ENCODE measurements around the gene RABGGTA.
"Not testable (repeated sequence)": the region's sequence is repeated elsewhere in the genome, so short reads cannot be mapped to it uniquely, and the experiment has no call there.

Gene RABGGTA

DNA sequence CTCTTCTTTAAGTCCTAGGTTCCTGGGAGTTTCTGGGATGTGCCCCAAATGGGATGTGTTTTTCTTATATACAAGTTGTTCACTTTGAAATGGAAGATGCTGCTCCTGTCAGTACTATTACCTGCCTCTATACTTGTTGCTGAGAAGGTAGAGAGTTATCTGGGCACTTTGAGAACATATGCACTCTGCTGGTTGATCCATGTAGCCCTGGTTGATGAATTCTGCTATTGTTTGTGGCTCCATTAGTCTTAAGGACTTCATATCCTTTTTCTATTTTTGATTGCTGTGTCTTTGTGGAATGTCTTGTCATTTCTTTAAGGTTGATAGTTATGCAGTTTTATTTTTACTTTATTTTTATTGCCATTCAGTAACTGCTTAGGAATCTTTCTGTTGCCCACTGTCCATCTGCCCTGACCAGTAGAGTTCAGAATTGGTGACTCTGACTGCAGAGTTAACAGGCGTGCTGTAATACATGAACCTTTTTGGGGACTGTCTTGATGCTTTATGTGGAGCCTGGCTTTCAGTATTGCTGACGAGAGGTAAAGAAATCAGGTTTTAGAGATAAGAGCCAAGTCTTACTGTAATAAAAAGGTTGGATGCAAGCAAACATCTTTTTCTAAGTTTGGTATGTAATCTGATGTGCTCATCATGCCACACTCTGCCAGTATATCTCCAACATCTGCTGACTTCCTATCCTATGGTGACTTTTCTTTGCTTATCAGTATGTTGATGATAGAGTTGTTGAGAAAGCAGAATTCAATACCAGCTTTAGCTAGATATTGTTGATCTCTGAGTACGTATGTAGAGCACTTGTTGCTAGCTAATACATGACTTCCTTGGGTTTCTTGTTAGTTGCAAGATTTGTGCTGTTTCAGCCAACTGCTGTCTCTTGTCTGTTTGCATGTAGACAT is 37.0 kb downstream of the RABGGTA start:
- Histone ChIP-seq H3K4me1 (ENCODE audit: control insufficient read depth in 5 of 5, insufficient read depth in 5 of 5, low read length in 5 of 5) (peaks cover 8 to 44% (median 32%) of the 10 kb centered on the region in 5 donors), H3K9ac (ENCODE audit: low read length in 5 of 5) (no peak overlapping the region), H3K27ac (ENCODE audit: low read depth, low read length) (peak overlapping the region; percentile 97), H3K4me3 (ENCODE audit: low read depth in 1 of 5, low read length in 5 of 5) (no peak overlapping the region), H3K9me3 (ENCODE audit: control insufficient read depth in 5 of 5, low read length in 5 of 5) (no peaks in the 10 kb centered on the region), H3K27me3 (ENCODE audit: control insufficient read depth in 5 of 5, insufficient read depth in 4 of 5, low read length in 5 of 5) (no peaks in the 10 kb centered on the region), H3K36me3 (ENCODE audit: control insufficient read depth in 5 of 5, insufficient read depth in 5 of 5, low read length in 5 of 5) (peaks cover 19 to 51% (median 42%) of the 10 kb centered on the region in 5 donors)

DNA sequence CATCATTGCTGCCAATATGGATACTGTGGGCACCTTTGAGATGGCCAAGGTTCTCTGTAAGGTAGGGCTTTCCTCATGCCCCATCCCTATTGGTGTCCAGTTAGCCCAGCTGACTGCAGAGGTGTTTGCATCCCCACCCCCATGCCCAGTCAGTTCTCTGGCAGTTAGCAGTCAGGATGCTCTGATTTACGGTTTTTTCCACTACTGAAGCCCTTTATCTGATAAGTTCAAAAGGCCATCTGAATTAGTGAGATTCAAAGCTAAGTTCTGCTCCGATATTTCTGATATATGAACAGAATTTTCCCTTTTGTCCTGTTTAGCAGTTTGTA is 37.9 kb downstream of the RABGGTA start:
- Histone ChIP-seq H3K9me3 (ENCODE audit: control insufficient read depth in 5 of 5, low read length in 5 of 5) (no peaks in the 10 kb centered on the region), H3K27ac (ENCODE audit: low read depth, low read length) (peak overlapping the region; percentile 97), H3K36me3 (ENCODE audit: control insufficient read depth in 5 of 5, insufficient read depth in 5 of 5, low read length in 5 of 5) (peaks cover 17 to 43% (median 33%) of the 10 kb centered on the region in 5 donors), H3K9ac (ENCODE audit: low read length in 5 of 5) (peak overlapping the region; percentile 23 to 96 (median 81)), H3K4me1 (ENCODE audit: control insufficient read depth in 5 of 5, insufficient read depth in 5 of 5, low read length in 5 of 5) (peaks cover 8 to 37% (median 29%) of the 10 kb centered on the region in 5 donors), H3K4me3 (ENCODE audit: low read depth in 1 of 5, low read length in 5 of 5) (peak overlapping the region; percentile 93 to 98 (median 96)), H3K27me3 (ENCODE audit: control insufficient read depth in 5 of 5, insufficient read depth in 4 of 5, low read length in 5 of 5) (no peaks in the 10 kb centered on the region)

GRCh38 chr14:24232645-24233537 is 38.5 kb downstream of the RABGGTA start, which contains the start of gene GMPR2:
TSS of gene GMPR2 (plus strand) at chr14:24232929. CDS start at chr14:24233254, 325 bp downstream.
- peak within 1 kb of the TSS; percentile 97 for H3K27ac ChIP-seq (ENCODE audit: low read depth, low read length)

DNA sequence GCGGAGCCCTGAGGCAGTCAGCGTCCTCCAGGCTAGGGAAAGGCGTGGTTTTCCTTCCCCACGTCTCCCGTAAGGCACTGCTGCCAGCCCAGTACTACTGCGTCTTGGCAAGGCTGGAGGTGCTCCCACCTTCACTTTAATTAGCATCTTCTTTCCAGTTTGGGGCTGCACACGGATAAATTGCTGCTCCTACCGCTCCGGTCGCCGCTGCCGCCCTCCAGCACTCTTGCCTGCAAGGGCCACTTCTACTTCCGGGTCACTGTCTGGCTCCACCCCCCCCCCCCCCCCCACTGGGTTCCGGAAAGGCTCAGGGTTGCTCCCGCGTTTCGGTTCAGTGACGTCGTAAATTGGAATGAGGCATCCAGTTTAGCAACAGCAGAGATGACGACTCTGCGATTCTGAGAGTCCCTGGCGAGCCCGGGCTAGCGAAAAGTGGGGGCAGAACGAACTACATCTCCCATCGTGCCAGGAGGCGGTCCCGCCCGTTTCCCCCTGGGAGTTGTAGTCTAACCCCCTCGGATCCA is 39.2 kb downstream of the RABGGTA start, which contains the start of gene NEDD8:
Gene NEDD8 (minus strand): TSS at position 247 of the 524 bp plus-strand sequence. CDS start 100 bp downstream, at position 147.
- Histone ChIP-seq H3K9ac (ENCODE audit: low read length in 5 of 5) (peak within 1 kb of the TSS; percentile 78 to 96 (median 84)), H3K36me3 (ENCODE audit: control insufficient read depth in 5 of 5, insufficient read depth in 5 of 5, low read length in 5 of 5) (peaks cover 17 to 37% (median 20%) of the 10 kb centered on the region in 5 donors), H3K4me3 (ENCODE audit: low read depth in 1 of 5, low read length in 5 of 5) (peak within 1 kb of the TSS; percentile 93 to 98 (median 96)), H3K9me3 (ENCODE audit: control insufficient read depth in 5 of 5, low read length in 5 of 5) (no peaks in the 10 kb centered on the region), H3K4me1 (ENCODE audit: control insufficient read depth in 5 of 5, insufficient read depth in 5 of 5, low read length in 5 of 5) (peaks cover 8 to 36% (median 29%) of the 10 kb centered on the region in 5 donors), H3K27me3 (ENCODE audit: control insufficient read depth in 5 of 5, insufficient read depth in 4 of 5, low read length in 5 of 5) (no peaks in the 10 kb centered on the region), H3K27ac (ENCODE audit: low read depth, low read length) (peak within 1 kb of the TSS; percentile 97)

More at GRCh38 chr14:24232645-24233537, 38.5 kb downstream of the RABGGTA start, which contains the start of gene GMPR2:
- peaks cover 8 to 36% (median 29%) of the 10 kb centered on the region in 5 donors for H3K4me1 ChIP-seq (ENCODE audit: control insufficient read depth in 5 of 5, insufficient read depth in 5 of 5, low read length in 5 of 5)
- H3K27me3 ChIP-seq (ENCODE audit: control insufficient read depth in 5 of 5, insufficient read depth in 4 of 5, low read length in 5 of 5) = no peaks in the 10 kb centered on the region
- H3K9ac ChIP-seq (ENCODE audit: low read length in 5 of 5) = peak within 1 kb of the TSS; percentile 78 to 96 (median 84)
- H3K4me3 ChIP-seq (ENCODE audit: low read depth in 1 of 5, low read length in 5 of 5) = peak within 1 kb of the TSS; percentile 93 to 98 (median 96)
- no peaks in the 10 kb centered on the region for H3K9me3 ChIP-seq (ENCODE audit: control insufficient read depth in 5 of 5, low read length in 5 of 5)
- H3K36me3 ChIP-seq (ENCODE audit: control insufficient read depth in 5 of 5, insufficient read depth in 5 of 5, low read length in 5 of 5) = peaks cover 17 to 40% (median 27%) of the 10 kb centered on the region in 5 donors

DNA sequence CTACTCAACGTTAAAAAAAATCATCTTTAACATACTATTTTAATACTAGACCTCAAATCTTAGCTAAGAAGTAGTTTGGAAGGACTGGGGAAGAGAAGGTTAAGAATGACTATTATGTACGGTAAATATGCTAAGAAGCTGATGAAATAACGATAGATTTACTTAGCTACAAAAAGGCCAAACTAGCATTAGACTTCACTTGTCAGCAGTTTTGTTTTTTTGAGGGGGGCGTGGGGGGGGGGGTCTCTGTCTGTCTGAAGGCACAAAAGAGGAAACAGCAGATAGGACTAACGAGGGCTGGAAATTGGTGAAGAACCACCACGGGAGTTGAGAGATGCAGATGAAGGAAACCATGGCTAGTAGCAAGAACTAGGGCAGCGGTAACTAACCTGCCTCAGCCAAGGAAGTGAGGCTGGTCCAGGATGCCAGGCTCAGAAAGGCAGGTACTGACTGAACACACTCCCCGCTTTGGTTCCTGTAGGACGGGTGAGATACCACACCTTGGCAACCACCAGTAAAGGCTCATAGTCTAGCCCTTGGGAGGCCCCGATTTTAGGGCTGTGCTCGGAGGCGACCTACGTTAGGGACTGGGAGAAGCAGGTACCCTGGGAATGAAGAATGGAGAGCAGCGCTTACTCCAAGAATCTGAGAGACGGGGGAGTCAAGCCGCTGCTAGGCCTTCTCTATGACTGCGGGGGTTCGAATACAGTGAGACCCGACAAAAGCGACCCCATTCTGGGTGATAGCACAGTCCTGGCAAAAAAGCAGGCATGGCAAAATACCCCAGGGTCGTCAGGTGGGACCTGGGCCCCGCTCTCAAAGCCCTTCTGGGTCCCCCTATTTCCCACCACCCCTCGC is 39.9 kb downstream of the RABGGTA start:
- Histone ChIP-seq H3K4me1 (ENCODE audit: control insufficient read depth in 5 of 5, insufficient read depth in 5 of 5, low read length in 5 of 5) (peaks cover 8 to 36% (median 29%) of the 10 kb centered on the region in 5 donors), H3K9ac (ENCODE audit: low read length in 5 of 5) (peak overlapping the region; percentile 76 to 96 (median 84)), H3K27ac (ENCODE audit: low read depth, low read length) (peak overlapping the region; percentile 97), H3K9me3 (ENCODE audit: control insufficient read depth in 5 of 5, low read length in 5 of 5) (no peaks in the 10 kb centered on the region), H3K27me3 (ENCODE audit: control insufficient read depth in 5 of 5, insufficient read depth in 4 of 5, low read length in 5 of 5) (no peaks in the 10 kb centered on the region), H3K4me3 (ENCODE audit: low read depth in 1 of 5, low read length in 5 of 5) (peak overlapping the region; percentile 93 to 98 (median 96)), H3K36me3 (ENCODE audit: control insufficient read depth in 5 of 5, insufficient read depth in 5 of 5, low read length in 5 of 5) (peaks cover 11 to 31% (median 16%) of the 10 kb centered on the region in 5 donors)

DNA sequence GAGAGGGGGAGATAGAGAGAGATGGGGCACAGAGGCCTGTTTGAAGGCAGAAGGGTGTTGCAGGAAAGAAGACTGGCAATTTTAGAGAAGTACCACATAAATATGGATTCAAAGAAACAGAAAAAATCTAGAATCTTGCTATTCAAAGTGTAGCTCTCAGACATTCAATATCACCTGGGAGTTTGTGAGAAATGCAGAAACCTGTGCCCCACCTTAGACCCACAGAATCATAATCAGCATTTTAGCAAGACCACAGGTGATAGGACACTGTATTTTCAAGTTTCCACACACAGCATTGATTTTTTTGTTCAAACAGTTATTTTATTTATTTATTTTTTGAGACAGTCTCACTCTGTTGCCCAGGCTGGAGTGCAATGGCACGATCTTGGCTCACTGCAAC is 42.5 kb downstream of the RABGGTA start:
- Histone ChIP-seq H3K4me1 (ENCODE audit: control insufficient read depth in 5 of 5, insufficient read depth in 5 of 5, low read length in 5 of 5) (peaks cover 8 to 29% (median 26%) of the 10 kb centered on the region in 5 donors), H3K36me3 (ENCODE audit: control insufficient read depth in 5 of 5, insufficient read depth in 5 of 5, low read length in 5 of 5) (peaks cover 0 to 9% (median 2%) of the 10 kb centered on the region in 5 donors), H3K27ac (ENCODE audit: low read depth, low read length) (no peak overlapping the region), H3K9me3 (ENCODE audit: control insufficient read depth in 5 of 5, low read length in 5 of 5) (no peaks in the 10 kb centered on the region), H3K4me3 (ENCODE audit: low read depth in 1 of 5, low read length in 5 of 5) (no peak overlapping the region), H3K27me3 (ENCODE audit: control insufficient read depth in 5 of 5, insufficient read depth in 4 of 5, low read length in 5 of 5) (no peaks in the 10 kb centered on the region), H3K9ac (ENCODE audit: low read length in 5 of 5) (peak overlapping the region in 1 of 5 donors; percentile 3)

- Histone ChIP-seq H3K4me1 (ENCODE audit: control insufficient read depth in 5 of 5, insufficient read depth in 5 of 5, low read length in 5 of 5) (peaks cover under 1 to 11% (median 9%) of the 10 kb centered on the region in 5 donors), H3K9me3 (ENCODE audit: control insufficient read depth in 5 of 5, low read length in 5 of 5) (no peaks in the 10 kb centered on the region), H3K9ac (ENCODE audit: low read length in 5 of 5) (no peak overlapping the region), H3K4me3 (ENCODE audit: low read depth in 1 of 5, low read length in 5 of 5) (no peak overlapping the region), H3K27me3 (ENCODE audit: control insufficient read depth in 5 of 5, insufficient read depth in 4 of 5, low read length in 5 of 5) (no peaks in the 10 kb centered on the region), H3K27ac (ENCODE audit: low read depth, low read length) (no peak overlapping the region), H3K36me3 (ENCODE audit: control insufficient read depth in 5 of 5, insufficient read depth in 5 of 5, low read length in 5 of 5) (peaks cover 0 to 9% (median 2%) of the 10 kb centered on the region in 5 donors)
Measured at GRCh38 chr14:24226473-24226872, 44.9 kb downstream of the RABGGTA start.

DNA sequence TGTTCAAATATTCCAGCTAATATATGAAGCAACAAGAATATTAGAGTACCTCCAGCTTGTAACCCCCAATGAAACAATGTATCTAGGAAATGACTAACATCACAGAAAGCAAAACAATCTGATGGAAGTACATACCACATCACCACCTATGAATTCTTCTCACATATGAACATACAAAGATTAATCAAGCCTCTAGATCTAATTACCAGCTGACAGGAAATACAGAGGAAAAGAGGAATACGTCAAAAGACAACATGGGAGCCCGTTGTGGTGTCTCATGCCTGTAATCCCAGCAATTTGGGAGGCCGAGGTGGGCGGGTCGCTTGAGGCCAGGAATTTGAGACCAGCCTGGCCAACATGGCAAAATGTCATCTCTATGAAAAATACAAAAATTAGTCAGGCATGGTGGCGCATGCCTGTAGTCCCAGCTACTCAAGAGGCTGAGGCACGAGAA is 46.8 kb downstream of the RABGGTA start:
- peaks cover 0 to 9% (median 2%) of the 10 kb centered on the region in 5 donors for H3K36me3 ChIP-seq (ENCODE audit: control insufficient read depth in 5 of 5, insufficient read depth in 5 of 5, low read length in 5 of 5)
- H3K4me1 ChIP-seq (ENCODE audit: control insufficient read depth in 5 of 5, insufficient read depth in 5 of 5, low read length in 5 of 5) = peaks cover 0 to 3% (median 0%) of the 10 kb centered on the region in 5 donors
- H3K9me3 ChIP-seq (ENCODE audit: control insufficient read depth in 5 of 5, low read length in 5 of 5) = no peaks in the 10 kb centered on the region
- H3K27me3 ChIP-seq (ENCODE audit: control insufficient read depth in 5 of 5, insufficient read depth in 4 of 5, low read length in 5 of 5) = no peaks in the 10 kb centered on the region
- H3K4me3 ChIP-seq (ENCODE audit: low read depth in 1 of 5, low read length in 5 of 5) = no peak overlapping the region
- H3K27ac ChIP-seq (ENCODE audit: low read depth, low read length) = no peak overlapping the region
- no peak overlapping the region for H3K9ac ChIP-seq (ENCODE audit: low read length in 5 of 5)

- H3K27me3 ChIP-seq (ENCODE audit: control insufficient read depth in 5 of 5, insufficient read depth in 4 of 5, low read length in 5 of 5); H3K27ac ChIP-seq (ENCODE audit: low read depth, low read length); H3K4me1 ChIP-seq (ENCODE audit: control insufficient read depth in 5 of 5, insufficient read depth in 5 of 5, low read length in 5 of 5); H3K4me3 ChIP-seq (ENCODE audit: low read depth in 1 of 5, low read length in 5 of 5); H3K9ac ChIP-seq (ENCODE audit: low read length in 5 of 5); H3K36me3 ChIP-seq (ENCODE audit: control insufficient read depth in 5 of 5, insufficient read depth in 5 of 5, low read length in 5 of 5); H3K9me3 ChIP-seq (ENCODE audit: control insufficient read depth in 5 of 5, low read length in 5 of 5): not testable (repeated sequence)
Measured at GRCh38 chr14:24222987-24223386, 48.4 kb downstream of the RABGGTA start.

Measured in subcutaneous abdominal adipose tissue (tissue), 5 donors.